ENCODE data around the gene CACNA1D.

Gene CACNA1D

DNA sequence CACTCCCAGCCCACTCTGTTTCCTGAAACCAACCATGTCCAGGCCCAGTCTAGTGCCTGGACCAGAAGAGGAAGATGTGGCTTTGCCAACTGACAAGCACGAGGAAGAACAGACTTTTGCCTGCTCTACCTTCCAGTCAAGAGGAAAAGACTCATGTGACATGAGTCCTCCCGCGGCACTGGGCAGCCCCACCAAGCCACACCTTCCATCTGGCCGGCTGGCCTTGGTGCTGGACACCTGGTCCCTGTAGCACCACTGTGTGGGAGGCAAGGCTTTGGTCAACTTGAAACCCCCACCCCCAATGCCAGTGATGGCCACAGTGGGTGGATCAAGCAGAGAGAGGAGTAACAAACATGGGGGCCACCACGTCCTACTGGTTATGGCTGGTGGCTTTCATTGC is 339.3 kb downstream of the CACNA1D start:
- no peak for DNase-seq

DNA sequence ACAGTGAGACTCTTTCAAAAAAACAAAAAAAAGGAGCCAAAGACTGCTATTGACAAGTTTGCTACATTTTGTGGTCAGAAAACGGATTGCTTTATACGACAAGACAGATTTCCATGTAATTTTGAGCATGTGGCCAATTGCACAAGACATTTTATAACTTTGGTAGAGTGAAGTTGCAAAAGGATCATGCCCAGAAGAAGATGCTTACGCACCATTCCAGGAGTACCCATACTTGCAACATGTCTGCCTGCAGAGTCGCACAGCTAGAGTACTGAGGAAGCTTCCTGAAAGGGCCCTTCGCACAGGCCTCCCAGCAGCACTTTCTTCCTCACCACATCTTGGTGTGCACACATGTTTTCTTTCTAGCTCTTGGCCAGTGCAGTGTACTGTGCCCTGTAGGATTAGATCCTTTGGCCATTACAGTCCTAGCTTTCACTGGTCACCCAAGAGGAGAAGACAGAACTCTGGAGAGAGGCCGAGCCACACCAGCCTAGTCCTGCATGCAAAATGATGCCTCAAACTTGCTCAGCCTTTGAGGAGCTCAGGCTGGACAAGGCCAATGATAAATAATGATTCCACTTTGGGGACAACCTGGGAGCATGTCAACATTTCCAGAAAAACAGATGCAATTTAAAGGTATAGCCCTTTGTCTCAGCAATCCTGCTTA is 340.2 kb downstream of the CACNA1D start:
- no peak for DNase-seq

DNA sequence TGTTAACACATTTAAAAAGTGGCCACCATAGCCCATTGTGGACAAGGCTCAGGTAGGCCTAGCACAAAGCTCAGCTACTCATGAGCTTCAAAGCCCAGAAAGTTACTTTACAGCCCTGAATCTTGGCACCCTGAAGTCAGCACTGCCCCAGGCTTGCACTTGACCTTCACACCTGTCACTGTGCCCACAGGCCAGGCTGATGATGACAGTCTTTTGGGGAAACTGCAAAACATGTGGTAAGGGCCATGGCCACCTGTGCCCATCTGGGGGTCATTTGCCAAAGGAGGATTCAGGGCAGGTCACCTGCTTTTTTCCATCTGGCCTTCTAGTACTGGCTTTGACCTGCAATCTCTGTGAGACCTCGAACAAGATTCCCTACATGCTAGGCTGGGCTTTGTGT is 340.8 kb downstream of the CACNA1D start:
- no peak for DNase-seq

GRCh38 chr3:53836084-53836872 is 341.9 kb downstream of the CACNA1D start:
- no peak for DNase-seq

DNA sequence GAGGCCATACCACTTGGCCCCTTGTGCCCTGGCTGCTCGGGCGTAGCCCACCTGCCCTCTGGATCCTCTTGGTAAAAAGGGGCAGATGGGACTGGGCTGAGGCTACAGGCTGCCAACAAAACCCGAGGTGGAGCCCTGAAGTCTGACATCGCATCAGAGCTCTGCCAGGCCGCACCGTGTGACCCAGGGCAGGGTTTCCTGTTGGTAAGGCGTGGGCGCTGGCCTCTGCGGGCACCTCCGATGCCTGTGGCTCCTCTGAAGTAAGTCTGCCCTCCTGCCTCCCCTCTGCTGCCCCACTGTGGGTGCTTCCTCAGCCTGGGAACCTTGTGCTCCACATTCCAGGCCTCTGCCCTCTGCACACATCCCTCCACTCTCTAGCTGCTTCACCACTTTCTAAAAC is 342.9 kb downstream of the CACNA1D start:
- DNase-seq: no peak

DNA sequence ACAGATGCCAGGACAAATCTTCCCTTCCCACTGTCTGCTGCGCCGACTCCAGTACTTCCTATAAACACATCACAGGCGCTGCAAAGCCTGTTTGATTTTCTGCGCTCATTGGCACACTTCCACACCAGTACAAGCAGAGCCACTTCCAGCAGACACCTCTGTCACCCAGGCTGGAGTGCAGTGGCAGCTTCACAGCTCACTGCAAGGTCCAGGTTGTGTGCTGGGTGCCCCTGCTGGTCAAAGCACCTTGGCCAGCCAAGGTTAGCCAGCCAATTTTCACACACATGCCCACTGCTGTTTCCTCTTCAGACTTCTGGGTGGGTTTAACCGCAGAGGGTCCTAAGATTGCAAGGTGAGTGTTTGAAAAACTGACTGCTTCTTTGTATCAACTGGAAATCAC is 346.9 kb downstream of the CACNA1D start:
- no peak for DNase-seq

DNA sequence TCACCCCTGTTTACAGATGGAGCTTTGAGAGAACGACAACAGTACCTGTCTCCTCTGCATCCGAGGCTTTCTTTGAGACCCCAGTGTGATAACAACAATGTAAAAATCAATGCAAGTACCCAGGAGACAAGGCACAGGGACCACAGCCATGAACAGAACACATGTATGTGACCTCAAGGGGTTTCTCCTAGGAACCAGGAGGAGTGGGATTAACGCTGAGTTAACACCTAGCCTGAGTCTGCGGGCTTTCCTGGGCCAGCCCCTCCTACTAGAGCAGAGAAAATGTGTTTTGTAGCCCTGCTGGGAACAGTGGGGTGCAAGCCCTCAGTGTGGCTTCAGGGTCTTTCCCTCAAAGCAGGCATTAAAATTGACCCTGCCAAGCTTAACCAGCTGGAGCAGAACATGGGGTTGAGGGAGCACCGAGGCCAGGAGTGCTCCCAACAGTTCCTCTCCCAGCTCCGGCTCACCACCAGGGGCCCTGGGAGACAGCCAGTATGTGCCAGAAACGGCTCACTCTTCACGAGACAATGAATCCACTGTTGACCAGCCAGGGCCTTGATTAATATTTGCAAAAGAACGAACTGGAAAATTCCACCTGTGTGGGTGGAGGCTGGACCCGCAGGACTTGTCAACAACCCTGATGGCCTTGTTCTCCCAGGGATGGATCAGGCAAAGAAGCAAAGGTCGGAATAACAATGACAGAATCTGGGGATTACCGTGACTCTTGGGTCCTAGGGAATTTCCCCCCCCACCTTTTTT is 348.2 kb downstream of the CACNA1D start:
- DNase-seq: peak; percentile 74

GRCh38 chr3:53843195-53844177 is 349.1 kb downstream of the CACNA1D start:
- peak; percentile 43 for DNase-seq

DNA sequence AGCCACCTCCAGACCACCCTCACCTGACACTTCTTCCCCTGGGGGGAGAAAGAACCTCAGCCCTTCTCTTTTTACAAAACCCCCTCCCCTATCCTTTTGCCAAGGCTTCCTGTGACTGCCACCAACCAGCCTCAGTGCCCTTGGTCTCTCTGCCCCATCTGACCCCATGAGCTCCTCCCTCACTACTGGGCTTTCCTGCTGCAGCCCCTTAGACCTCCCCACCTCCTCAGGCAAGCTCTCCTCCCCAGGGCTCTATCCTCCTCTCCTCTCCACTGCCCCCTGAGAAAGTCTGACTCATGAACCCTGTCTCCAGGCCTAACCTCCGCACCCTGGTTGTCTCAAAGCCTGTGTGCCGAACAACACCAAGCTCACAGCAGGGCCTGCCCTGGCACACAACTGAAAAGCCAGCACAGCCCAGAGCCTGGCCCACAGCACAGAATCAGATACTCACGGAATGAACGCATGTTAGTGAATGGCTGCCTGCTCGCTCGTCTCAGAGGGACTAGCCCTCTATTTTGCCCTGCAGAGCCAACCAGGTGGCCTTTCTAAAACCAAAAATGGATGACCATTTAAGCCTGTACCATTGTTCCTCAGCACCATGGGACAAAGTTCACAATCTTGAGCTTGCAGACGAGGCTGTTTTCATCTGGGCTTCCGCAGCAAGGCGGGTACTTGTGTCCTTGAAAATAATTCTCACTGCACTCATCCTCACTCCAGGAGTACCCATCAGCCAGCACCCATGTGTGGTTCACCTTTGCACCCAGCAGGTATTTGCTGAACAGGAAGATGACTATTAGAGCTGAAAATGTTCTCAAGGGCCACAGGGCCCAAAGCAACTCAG is 350.1 kb downstream of the CACNA1D start:
- peak; percentile 6 for DNase-seq

GRCh38 chr3:53845103-53845880 is 350.9 kb downstream of the CACNA1D start:
- peak; percentile 45 for DNase-seq

DNA sequence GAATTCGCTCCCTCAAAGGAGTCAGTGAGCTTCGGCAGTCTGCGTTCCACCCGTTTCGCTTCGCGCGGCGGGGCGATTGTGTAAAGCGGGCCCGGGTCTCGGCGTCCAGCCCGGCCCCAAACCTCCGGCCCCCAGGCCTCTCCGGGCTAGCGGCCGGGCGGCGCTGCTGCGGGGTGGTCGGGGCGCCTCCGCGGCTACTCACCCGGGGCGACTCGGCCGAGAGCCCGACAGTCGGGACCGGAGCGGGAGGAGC is 351.4 kb downstream of the CACNA1D start:
- no peak for DNase-seq

- DNase-seq: peak; percentile 83
Measured at GRCh38 chr3:53846134-53846850, 351.9 kb downstream of the CACNA1D start, which contains the start of the genes CHDH and IL17RB. TSS of gene CHDH (minus strand) at chr3:53846419. CDS start at chr3:53824008, 22,411 bp downstream. TSS of gene IL17RB (plus strand) at chr3:53846568. CDS start at chr3:53846589, 21 bp downstream.

GRCh38 chr3:53846851-53847155 is 352.4 kb downstream of the CACNA1D start:
- peak; percentile 37 for DNase-seq

- DNase-seq: no peak
Measured at GRCh38 chr3:53849916-53850315, 355.5 kb downstream of the CACNA1D start.

GRCh38 chr3:53850895-53851294 is 356.5 kb downstream of the CACNA1D start:
- no peak for DNase-seq

GRCh38 chr3:53856964-53857363 is 362.6 kb downstream of the CACNA1D start:
- DNase-seq: no peak

DNA sequence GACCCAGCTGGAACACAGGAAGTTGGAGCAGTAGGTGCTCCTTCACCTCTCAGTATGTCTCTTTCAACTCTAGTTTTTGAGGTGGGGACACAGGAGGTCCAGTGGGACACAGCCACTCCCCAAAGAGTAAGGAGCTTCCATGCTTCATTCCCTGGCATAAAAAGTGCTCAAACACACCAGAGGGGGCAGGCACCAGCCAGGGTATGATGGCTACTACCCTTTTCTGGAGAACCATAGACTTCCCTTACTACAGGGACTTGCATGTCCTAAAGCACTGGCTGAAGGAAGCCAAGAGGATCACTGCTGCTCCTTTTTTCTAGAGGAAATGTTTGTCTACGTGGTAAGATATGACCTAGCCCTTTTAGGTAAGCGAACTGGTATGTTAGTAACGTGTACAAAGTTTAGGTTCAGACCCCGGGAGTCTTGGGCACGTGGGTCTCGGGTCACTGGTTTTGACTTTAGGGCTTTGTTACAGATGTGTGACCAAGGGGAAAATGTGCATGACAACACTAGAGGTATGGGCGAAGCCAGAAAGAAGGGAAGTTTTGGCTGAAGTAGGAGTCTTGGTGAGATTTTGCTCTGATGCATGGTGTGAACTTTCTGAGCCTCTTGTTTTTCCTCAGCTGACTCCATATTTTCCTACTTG is 363.8 kb downstream of the CACNA1D start:
- no peak for DNase-seq

DNA sequence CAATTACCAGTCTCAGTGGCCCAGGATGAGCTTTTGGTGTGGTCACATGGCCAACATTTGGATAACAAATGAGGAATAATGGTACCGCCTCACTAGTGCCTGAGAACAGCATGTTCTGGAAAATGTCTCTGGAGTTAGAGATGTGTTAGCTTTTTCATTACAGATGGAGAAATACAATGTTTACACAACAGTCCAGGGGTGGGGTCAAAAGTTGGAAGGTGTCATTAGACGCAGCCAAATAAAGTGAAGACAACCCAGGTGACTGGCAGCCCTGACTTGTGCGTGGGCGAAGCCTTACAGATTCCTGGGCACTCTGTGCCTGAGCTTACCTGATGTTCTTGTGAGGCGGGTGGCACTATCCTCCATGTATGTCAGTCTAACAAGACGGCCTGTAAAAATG is 364.8 kb downstream of the CACNA1D start:
- DNase-seq: no peak

GRCh38 chr3:53860196-53860595 is 365.8 kb downstream of the CACNA1D start:
- no peak for DNase-seq

GRCh38 chr3:53862241-53862640 is 367.8 kb downstream of the CACNA1D start:
- DNase-seq: no peak

All from NCI-H69 (cell line).